Ovary (tissue), 3 donors: ENCODE measurements around the gene SEMA5A.

Experiments
- EP300 ChIP-seq: sonication (generic); formaldehyde crosslinking; IDR thresholded peaks from one replicate; pipeline ENCODE4 v1.6.1; 2017; ENCODE audit warnings: antibody characterized with exemption
- POLR2A ChIP-seq: fragments of 450-650 bp; IDR thresholded peaks from one replicate; pipeline ENCODE4 v1.6.1; 2017; ENCODE audit warnings: antibody characterized with exemption, mild to moderate bottlenecking, moderate library complexity
- TF ChIP-seq, protein P1 (sequence below), 3 donors: fragments of 450-650 bp in 2 of 3; fragments of 200-600 bp in 1 of 3; IDR thresholded peaks; one replicate each; pipeline versions ENCODE4 v1.5.1 to v1.8.0; 2016 to 2022; ENCODE audit warnings: antibody characterized with exemption in 3 of 3, mild to moderate bottlenecking in 1 of 3
- donor health status: DM: no; HTN: no; CAD: no.

DNA sequence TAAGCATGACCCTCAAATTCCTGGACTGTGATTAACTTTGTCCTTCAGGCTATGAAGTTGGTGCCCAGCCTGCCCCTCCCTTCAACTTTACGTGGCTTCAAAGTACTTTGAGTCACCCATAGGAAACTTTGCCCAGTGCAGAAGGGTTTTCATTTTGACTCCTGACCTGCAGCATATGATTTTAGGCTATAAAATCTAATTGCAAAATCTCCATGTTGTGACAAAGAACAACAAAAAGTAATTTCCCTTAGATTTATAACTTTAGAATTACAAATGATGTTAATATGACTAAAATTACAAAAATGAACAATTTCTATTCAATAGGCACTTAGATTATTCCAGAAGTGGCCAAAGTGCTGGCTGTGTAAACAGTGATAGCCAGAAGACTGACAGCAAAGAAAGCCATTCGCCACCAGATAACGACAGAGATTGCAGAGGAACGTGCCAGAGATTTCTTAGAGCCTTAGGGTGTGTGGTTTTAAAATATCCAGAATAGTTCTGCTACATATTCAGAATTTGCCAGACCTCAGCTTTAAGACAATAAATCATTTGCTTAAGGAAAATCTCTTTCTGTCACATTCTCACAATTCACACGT is 197.4 kb downstream of the SEMA5A start:
- TF ChIP-seq, protein P1, sequence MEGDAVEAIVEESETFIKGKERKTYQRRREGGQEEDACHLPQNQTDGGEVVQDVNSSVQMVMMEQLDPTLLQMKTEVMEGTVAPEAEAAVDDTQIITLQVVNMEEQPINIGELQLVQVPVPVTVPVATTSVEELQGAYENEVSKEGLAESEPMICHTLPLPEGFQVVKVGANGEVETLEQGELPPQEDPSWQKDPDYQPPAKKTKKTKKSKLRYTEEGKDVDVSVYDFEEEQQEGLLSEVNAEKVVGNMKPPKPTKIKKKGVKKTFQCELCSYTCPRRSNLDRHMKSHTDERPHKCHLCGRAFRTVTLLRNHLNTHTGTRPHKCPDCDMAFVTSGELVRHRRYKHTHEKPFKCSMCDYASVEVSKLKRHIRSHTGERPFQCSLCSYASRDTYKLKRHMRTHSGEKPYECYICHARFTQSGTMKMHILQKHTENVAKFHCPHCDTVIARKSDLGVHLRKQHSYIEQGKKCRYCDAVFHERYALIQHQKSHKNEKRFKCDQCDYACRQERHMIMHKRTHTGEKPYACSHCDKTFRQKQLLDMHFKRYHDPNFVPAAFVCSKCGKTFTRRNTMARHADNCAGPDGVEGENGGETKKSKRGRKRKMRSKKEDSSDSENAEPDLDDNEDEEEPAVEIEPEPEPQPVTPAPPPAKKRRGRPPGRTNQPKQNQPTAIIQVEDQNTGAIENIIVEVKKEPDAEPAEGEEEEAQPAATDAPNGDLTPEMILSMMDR (IDR thresholded peaks at IDR 0.05): no peak
- no peak for TF ChIP-seq POLR2A
- TF ChIP-seq EP300: no peak
